Smooth muscle cell (in vitro differentiated cells): ENCODE measurements around the gene UNC93B1. TPM values are rescaled to one million over a fixed set of nuclear protein-coding genes. Genes with fewer than 3 reads are reported as not detected.
A peak's percentile ranks its signal among the peaks of the same experiment; 100 is the strongest.

Experiments
- DNase-seq: peaks from one replicate; lab custom pipeline; 2025; ENCODE audit not compliant: unreplicated experiment; lab: John Stamatoyannopoulos, UW
- H2AFZ ChIP-seq: fragments of 200-600 bp; sonication (generic); 2 replicates; pipeline ENCODE4 v1.6.0; 2016; ENCODE audit warnings: antibody characterized with exemption, low read depth, mild to moderate bottlenecking
- H3F3A ChIP-seq: fragments of 200-600 bp; sonication (generic); 2 replicates; pipeline ENCODE4 v1.6.0; 2017; ENCODE audit warnings: antibody characterized with exemption, low read depth
- H3K27ac ChIP-seq: fragments of 200-600 bp; sonication (generic); 2 replicates; pipeline ENCODE4 v1.5.1; 2016; ENCODE audit warnings: low read depth, mild to moderate bottlenecking
- H3K27me3 ChIP-seq: fragments of 200-600 bp; sonication (generic); 2 replicates; pipeline ENCODE4 v1.6.1; 2016; ENCODE audit warnings: low read depth, mild to moderate bottlenecking
- H3K36me3 ChIP-seq: fragments of 200-600 bp; sonication (generic); 2 replicates; pipeline ENCODE4 v1.5.1; 2016; ENCODE audit warnings: low read depth
- H3K4me1 ChIP-seq: fragments of 200-600 bp; sonication (generic); 2 replicates; pipeline ENCODE4 v1.5.1; 2016; ENCODE audit warnings: low read depth
- H3K4me2 ChIP-seq: fragments of 200-600 bp; sonication (generic); 2 replicates; pipeline ENCODE4 v1.6.0; 2016; ENCODE audit warnings: mild to moderate bottlenecking
- H3K4me3 ChIP-seq: fragments of 200-600 bp; sonication (generic); 2 replicates; pipeline ENCODE4 v1.5.1; 2016; ENCODE audit warnings: mild to moderate bottlenecking
- H3K79me2 ChIP-seq: fragments of 200-600 bp; sonication (generic); 2 replicates; pipeline ENCODE4 v1.6.0; 2016; ENCODE audit warnings: low read depth, mild to moderate bottlenecking
- H3K9ac ChIP-seq: fragments of 200-600 bp; sonication (generic); 2 replicates; pipeline ENCODE4 v1.6.0; 2016; ENCODE audit warnings: low read depth
- H3K9me3 ChIP-seq: fragments of 200-600 bp; sonication (generic); replicated peaks from 2 replicates; pipeline ENCODE4 v1.5.1; 2016; ENCODE audit warnings: low read depth
- H4K20me1 ChIP-seq: fragments of 200-600 bp; sonication (generic); 2 replicates; pipeline ENCODE4 v1.6.0; 2016; ENCODE audit warnings: low read depth
- WGBS: methylation state at CpG from one replicate; pipeline ENCODE4 v1.1.7; 2016; ENCODE audit warnings: low lambda C conversion rate; 5-methylcytosine and 5-hydroxymethylcytosine counted together
- polyA plus RNA-seq: library from polyadenylated mRNA; unstranded; fragments of >200 nt; fragmentation: Nextera tagmentation; extraction: Ambion mirVana; gene quantifications from 2 replicates; pipeline ENCODE4 v1.2.1, GENCODE V29; 2016
- total RNA-seq: library from RNA; depleted of rRNA; stranded (reverse); fragments of >200 nt; gene quantifications from 2 replicates; pipeline ENCODE4 v1.2.3, GENCODE V29; 2014
- TF ChIP-seq, protein P1 (sequence below): fragments of 200-600 bp; sonication (generic); IDR thresholded peaks from 2 replicates; pipeline ENCODE4 v1.5.1; 2017; ENCODE audit warnings: borderline replicate concordance, mild to moderate bottlenecking, antibody characterized with exemption; ENCODE audit not compliant: insufficient read depth, poor library complexity, severe bottlenecking

The UNC93B1 gene
- total and polyA plus RNA-seq, 2 experiments from 2014 or later = 17.5 to 33.4 TPM

GRCh38 chr11:68011051-68011943, 7.4 kb upstream of the UNC93B1 start:
- H3K4me3 ChIP-seq = no peak overlapping the region
- H2AFZ ChIP-seq = no peak overlapping the region
- 95% methylated on average over 16 of the region's 16 CpGs for WGBS

DNA sequence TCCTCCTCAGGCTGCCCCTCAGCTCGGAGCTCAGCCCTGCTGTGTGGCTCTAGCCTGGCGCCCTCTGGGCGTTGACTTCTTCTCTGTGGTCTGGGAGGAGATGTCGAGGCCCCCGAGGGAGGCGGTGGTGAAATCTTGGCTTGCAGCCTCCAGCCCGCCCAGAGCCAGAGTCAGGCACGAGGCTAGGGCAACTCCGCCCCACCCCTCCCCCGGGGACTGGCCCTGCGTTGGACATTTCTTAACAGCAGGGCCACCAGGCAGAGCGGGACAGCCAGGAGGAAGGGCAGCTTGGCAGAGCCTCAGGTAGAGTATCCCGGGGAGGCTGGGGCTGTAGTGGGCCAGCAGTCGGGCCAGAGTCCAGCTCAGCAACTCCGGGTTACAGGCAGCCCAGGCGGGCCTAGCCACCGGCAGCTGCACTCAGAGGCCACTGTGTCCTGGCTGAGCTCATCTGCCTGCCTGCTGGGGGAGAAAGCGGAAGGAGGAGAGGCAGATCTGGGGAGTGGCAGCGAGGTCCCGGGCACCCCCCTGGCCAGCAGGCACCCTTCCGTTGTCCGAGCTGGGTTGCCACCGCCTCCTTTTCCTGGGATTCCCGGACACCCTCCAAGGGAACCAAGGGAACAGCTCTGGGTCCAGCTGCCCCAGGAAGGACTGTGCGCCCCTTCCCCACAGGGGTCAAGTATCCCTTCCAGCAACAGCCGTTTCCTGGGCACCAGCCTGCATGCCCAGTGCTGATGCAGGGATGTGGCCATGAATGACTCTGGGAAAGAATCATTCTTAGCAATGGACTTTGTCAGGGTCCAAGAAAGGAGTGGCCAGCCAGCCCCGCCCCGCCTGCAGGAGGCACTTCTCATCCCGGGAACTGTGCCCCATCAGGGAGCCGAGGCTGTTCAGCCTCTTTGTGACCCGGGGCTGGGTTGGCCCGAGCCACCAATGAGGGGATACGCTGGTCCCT, 6.5 kb upstream of the UNC93B1 start, which contains the start of gene ALDH3B1:
Gene ALDH3B1 (plus strand): TSS at position 238 of the 952 bp plus-strand sequence. CDS start 4,971 bp downstream, outside the sequence.
- no peaks in the 10 kb centered on the region for H4K20me1 ChIP-seq
- TF ChIP-seq, protein P1, sequence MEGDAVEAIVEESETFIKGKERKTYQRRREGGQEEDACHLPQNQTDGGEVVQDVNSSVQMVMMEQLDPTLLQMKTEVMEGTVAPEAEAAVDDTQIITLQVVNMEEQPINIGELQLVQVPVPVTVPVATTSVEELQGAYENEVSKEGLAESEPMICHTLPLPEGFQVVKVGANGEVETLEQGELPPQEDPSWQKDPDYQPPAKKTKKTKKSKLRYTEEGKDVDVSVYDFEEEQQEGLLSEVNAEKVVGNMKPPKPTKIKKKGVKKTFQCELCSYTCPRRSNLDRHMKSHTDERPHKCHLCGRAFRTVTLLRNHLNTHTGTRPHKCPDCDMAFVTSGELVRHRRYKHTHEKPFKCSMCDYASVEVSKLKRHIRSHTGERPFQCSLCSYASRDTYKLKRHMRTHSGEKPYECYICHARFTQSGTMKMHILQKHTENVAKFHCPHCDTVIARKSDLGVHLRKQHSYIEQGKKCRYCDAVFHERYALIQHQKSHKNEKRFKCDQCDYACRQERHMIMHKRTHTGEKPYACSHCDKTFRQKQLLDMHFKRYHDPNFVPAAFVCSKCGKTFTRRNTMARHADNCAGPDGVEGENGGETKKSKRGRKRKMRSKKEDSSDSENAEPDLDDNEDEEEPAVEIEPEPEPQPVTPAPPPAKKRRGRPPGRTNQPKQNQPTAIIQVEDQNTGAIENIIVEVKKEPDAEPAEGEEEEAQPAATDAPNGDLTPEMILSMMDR = no peak
- peak within 1 kb of the TSS; percentile 22 for H2AFZ ChIP-seq
- H3K9me3 ChIP-seq = no peaks in the 10 kb centered on the region
- H3K36me3 ChIP-seq = no peaks in the 10 kb centered on the region
- DNase-seq = peak; percentile 62
- H3F3A ChIP-seq = no peaks in the 10 kb centered on the region
- no peaks in the 10 kb centered on the region for H3K79me2 ChIP-seq
- peak within 1 kb of the TSS; percentile 19 for H3K4me3 ChIP-seq
- peak within 1 kb of the TSS; percentile 2 for H3K9ac ChIP-seq
- H3K4me2 ChIP-seq = peak within 1 kb of the TSS; percentile 78
- no peaks in the 10 kb centered on the region for H3K27me3 ChIP-seq
- peaks cover 19% of the 10 kb centered on the region for H3K4me1 ChIP-seq
- peak within 1 kb of the TSS; percentile 36 for H3K27ac ChIP-seq
- 48% methylated on average over 33 of the region's 33 CpGs for WGBS

More at GRCh38 chr11:68011051-68011943, 7.4 kb upstream of the UNC93B1 start:
- TF ChIP-seq, protein P1 = no peak
- Histone ChIP-seq H3F3A (no peaks in the 10 kb centered on the region), H3K4me1 (peaks cover 19% of the 10 kb centered on the region), H3K36me3 (no peaks in the 10 kb centered on the region), H3K27ac (no peak overlapping the region), H3K9me3 (no peaks in the 10 kb centered on the region), H3K79me2 (no peaks in the 10 kb centered on the region), H3K9ac (no peak overlapping the region), H3K4me2 (peak overlapping the region; percentile 78), H4K20me1 (no peaks in the 10 kb centered on the region), H3K27me3 (no peaks in the 10 kb centered on the region)
- no peak for DNase-seq

GRCh38 chr11:68009391-68010089, 5.6 kb upstream of the UNC93B1 start:
- Histone ChIP-seq H4K20me1 (no peaks in the 10 kb centered on the region), H3F3A (no peaks in the 10 kb centered on the region), H3K4me3 (peak overlapping the region; percentile 19), H3K9ac (peak overlapping the region; percentile 2), H2AFZ (peak overlapping the region; percentile 22), H3K4me1 (peaks cover 19% of the 10 kb centered on the region), H3K27me3 (no peaks in the 10 kb centered on the region), H3K4me2 (peak overlapping the region; percentile 78), H3K36me3 (no peaks in the 10 kb centered on the region), H3K27ac (peak overlapping the region; percentile 36), H3K9me3 (no peaks in the 10 kb centered on the region), H3K79me2 (no peaks in the 10 kb centered on the region)
- TF ChIP-seq, protein P1 = no peak
- 83% methylated on average over 12 of the region's 12 CpGs for WGBS
- no peak for DNase-seq
